ENCODE results near the gene DHX30. TPM values are rescaled to one million over a fixed set of nuclear protein-coding genes. Genes with fewer than 3 reads are reported as not detected.
"Not testable (repeated sequence)": the region's sequence is repeated elsewhere in the genome, so short reads cannot be mapped to it uniquely, and the experiment has no call there.

Gene DHX30
- polyA plus RNA-seq, 1 donor (not counting 4 experiments of a cell fraction or from before 2014, with no cell fraction given), result 28.3 TPM

- H3K27ac ChIP-seq (ENCODE audit: control insufficient read depth, insufficient read depth, low read length), result no peak overlapping the region
- dilution Hi-C loops (cut with MboI; ENCODE audit: extremely low pct_ligation_motif_present, low sequenced_read_pairs), result no loop called here
- no peak overlapping the region for H3K4me3 ChIP-seq (ENCODE audit: control insufficient read depth in 2 of 3, extremely low read depth in 1 of 3, insufficient read depth in 2 of 3, low read depth in 1 of 3, low read length in 3 of 3)
- H3K79me2 ChIP-seq (ENCODE audit: control insufficient read depth, insufficient read depth, low read length), result no peaks in the 10 kb centered on the region
- FAIRE-seq, result no peak
- TF ChIP-seq EZH2 (IDR thresholded peaks at IDR 0.05; ENCODE audit: low read length), result no peak
- no peak for TF ChIP-seq CTCF (optimal IDR thresholded peaks at IDR 0.05 in 1 of 3, IDR thresholded peaks at IDR 0.05 in 1 of 3, conservative IDR thresholded peaks at IDR 0.05 in 1 of 3; ENCODE audit: extremely low read depth in 1 of 3, insufficient read depth in 2 of 3, low read length in 3 of 3)
- no peaks in the 10 kb centered on the region for H3K4me1 ChIP-seq (ENCODE audit: control insufficient read depth, extremely low read depth, insufficient read depth, low read length)
- no peaks in the 10 kb centered on the region for H4K20me1 ChIP-seq (ENCODE audit: control insufficient read depth, extremely low read depth, insufficient read depth, low read length)
- H3K9me3 ChIP-seq (ENCODE audit: control insufficient read depth, low read depth, low read length), result no peaks in the 10 kb centered on the region
- H3K4me2 ChIP-seq (ENCODE audit: control insufficient read depth, extremely low read depth, insufficient read depth, low read depth, low read length), result no peak overlapping the region
- no peak overlapping the region for H3K9ac ChIP-seq (ENCODE audit: control insufficient read depth, extremely low read depth, insufficient read depth, low read length)
- H2AFZ ChIP-seq (ENCODE audit: control insufficient read depth, low read length), result no peak overlapping the region
- H3K27me3 ChIP-seq (ENCODE audit: control insufficient read depth, extremely low read depth, insufficient read depth, low read length), result no peaks in the 10 kb centered on the region
- no peaks in the 10 kb centered on the region for H3K9me1 ChIP-seq (ENCODE audit: control insufficient read depth, extremely low read depth, insufficient read depth, low read length)
- peaks cover 6 to 14% of the 10 kb centered on the region in 2 experiments for H3K36me3 ChIP-seq (ENCODE audit: control insufficient read depth in 2 of 2, extremely low read depth in 1 of 2, insufficient read depth in 2 of 2, low read length in 2 of 2)
- no peak for DNase-seq (ENCODE audit: low read depth, low spot score)
Observed at GRCh38 chr3:47884603-47885002, 81.7 kb downstream of the DHX30 start.

GRCh38 chr3:47885168-47885567 lies 82.2 kb downstream of the DHX30 start:
- Histone ChIP-seq H3K9me1 (ENCODE audit: control insufficient read depth, extremely low read depth, insufficient read depth, low read length) (no peaks in the 10 kb centered on the region), H4K20me1 (ENCODE audit: control insufficient read depth, extremely low read depth, insufficient read depth, low read length) (no peaks in the 10 kb centered on the region), H3K4me1 (ENCODE audit: control insufficient read depth, extremely low read depth, insufficient read depth, low read length) (no peaks in the 10 kb centered on the region), H3K4me2 (ENCODE audit: control insufficient read depth, extremely low read depth, insufficient read depth, low read depth, low read length) (no peak overlapping the region), H3K27ac (ENCODE audit: control insufficient read depth, insufficient read depth, low read length) (no peak overlapping the region), H3K4me3 (ENCODE audit: control insufficient read depth in 2 of 3, extremely low read depth in 1 of 3, insufficient read depth in 2 of 3, low read depth in 1 of 3, low read length in 3 of 3) (no peak overlapping the region), H3K9ac (ENCODE audit: control insufficient read depth, extremely low read depth, insufficient read depth, low read length) (no peak overlapping the region), H3K27me3 (ENCODE audit: control insufficient read depth, extremely low read depth, insufficient read depth, low read length) (no peaks in the 10 kb centered on the region), H3K9me3 (ENCODE audit: control insufficient read depth, low read depth, low read length) (no peaks in the 10 kb centered on the region), H3K79me2 (ENCODE audit: control insufficient read depth, insufficient read depth, low read length) (no peaks in the 10 kb centered on the region), H3K36me3 (ENCODE audit: control insufficient read depth in 2 of 2, extremely low read depth in 1 of 2, insufficient read depth in 2 of 2, low read length in 2 of 2) (peaks cover 7 to 15% of the 10 kb centered on the region in 2 experiments), H2AFZ (ENCODE audit: control insufficient read depth, low read length) (no peak overlapping the region)
- dilution Hi-C loops (cut with MboI; ENCODE audit: extremely low pct_ligation_motif_present, low sequenced_read_pairs), result no loop called here
- DNase-seq (ENCODE audit: low read depth, low spot score), result no peak
- no peak for TF ChIP-seq CTCF (optimal IDR thresholded peaks at IDR 0.05 in 1 of 3, IDR thresholded peaks at IDR 0.05 in 1 of 3, conservative IDR thresholded peaks at IDR 0.05 in 1 of 3; ENCODE audit: extremely low read depth in 1 of 3, insufficient read depth in 2 of 3, low read length in 3 of 3)
- no peak for FAIRE-seq

- DNase-seq (ENCODE audit: low read depth, low spot score); H3K4me3 ChIP-seq (ENCODE audit: control insufficient read depth in 2 of 3, extremely low read depth in 1 of 3, insufficient read depth in 2 of 3, low read depth in 1 of 3, low read length in 3 of 3); H3K9ac ChIP-seq (ENCODE audit: control insufficient read depth, extremely low read depth, insufficient read depth, low read length); H3K9me1 ChIP-seq (ENCODE audit: control insufficient read depth, extremely low read depth, insufficient read depth, low read length); H3K27ac ChIP-seq (ENCODE audit: control insufficient read depth, insufficient read depth, low read length); H2AFZ ChIP-seq (ENCODE audit: control insufficient read depth, low read length); H3K79me2 ChIP-seq (ENCODE audit: control insufficient read depth, insufficient read depth, low read length); H3K4me2 ChIP-seq (ENCODE audit: control insufficient read depth, extremely low read depth, insufficient read depth, low read depth, low read length); H3K4me1 ChIP-seq (ENCODE audit: control insufficient read depth, extremely low read depth, insufficient read depth, low read length); dilution Hi-C loops (cut with MboI; ENCODE audit: extremely low pct_ligation_motif_present, low sequenced_read_pairs); H3K9me3 ChIP-seq (ENCODE audit: control insufficient read depth, low read depth, low read length); FAIRE-seq; H3K27me3 ChIP-seq (ENCODE audit: control insufficient read depth, extremely low read depth, insufficient read depth, low read length); H4K20me1 ChIP-seq (ENCODE audit: control insufficient read depth, extremely low read depth, insufficient read depth, low read length): not testable (repeated sequence)
- peaks cover 16 to 32% of the 10 kb centered on the region in 2 experiments for H3K36me3 ChIP-seq (ENCODE audit: control insufficient read depth in 2 of 2, extremely low read depth in 1 of 2, insufficient read depth in 2 of 2, low read length in 2 of 2)
Observed at GRCh38 chr3:47887991-47888390, 85.1 kb downstream of the DHX30 start.
